SK-N-MC (cell line): ENCODE results near the gene C6orf47.

Source experiments
- EZH2 ChIP-seq: fragments of 200-600 bp; sonication (generic); IDR thresholded peaks from one replicate; pipeline ENCODE4 v1.6.1; 2017; ENCODE audit warnings: antibody characterized with exemption
- FOXP2 ChIP-seq: optimal IDR thresholded peaks from 2 replicates; pipeline ENCODE3; 2011; ENCODE audit warnings: mild to moderate bottlenecking, moderate library complexity; ENCODE audit not compliant: insufficient read depth; ENCODE audit errors: extremely low read length, control extremely low read depth
- POLR2AphosphoS5 ChIP-seq: IDR thresholded peaks from 2 replicates; pipeline ENCODE4 v1.6.1; 2012; ENCODE audit warnings: mild to moderate bottlenecking, low read depth, low read length, borderline replicate concordance

GRCh38 chr6:31690231-31691077, 29.9 kb upstream of the C6orf47 start:
- TF ChIP-seq EZH2, result no peak
- no peak for TF ChIP-seq POLR2AphosphoS5
- no peak for TF ChIP-seq FOXP2
